Activated CD4-positive, alpha-beta T cell treated with anti-CD3 and anti-CD28 coated beads for 48 hours (primary cell): ENCODE data around the gene UNC93A.
"Not testable (repeated sequence)": the region's sequence is repeated elsewhere in the genome, so short reads cannot be mapped to it uniquely, and the experiment has no call there.

Experiments used
- DNase-seq: peaks from one replicate; pipeline ENCODE4 v3.0.0-alpha.2; 2020

UNC93A gene

GRCh38 chr6:167294651-167295494, 3.8 kb downstream of the UNC93A start:
- no peak for DNase-seq

GRCh38 chr6:167295495-167296292, 4.6 kb downstream of the UNC93A start:
- DNase-seq = no peak

- DNase-seq = no peak
Observed at GRCh38 chr6:167296293-167296690, 5.2 kb downstream of the UNC93A start.

GRCh38 chr6:167296902-167297301, 5.8 kb downstream of the UNC93A start:
- no peak for DNase-seq

- DNase-seq = no peak
Observed at GRCh38 chr6:167298127-167298526, 7.0 kb downstream of the UNC93A start.

GRCh38 chr6:167299641-167300308, 8.7 kb downstream of the UNC93A start:
- no peak for DNase-seq

- DNase-seq = no peak
Observed at GRCh38 chr6:167300902-167301777, 10.0 kb downstream of the UNC93A start.

- no peak for DNase-seq
Observed at GRCh38 chr6:167302074-167302473, 11.0 kb downstream of the UNC93A start.

GRCh38 chr6:167302796-167303195, 11.7 kb downstream of the UNC93A start:
- no peak for DNase-seq

- DNase-seq = no peak
Observed at GRCh38 chr6:167303675-167304625, 12.8 kb downstream of the UNC93A start.

- no peak for DNase-seq
Observed at GRCh38 chr6:167304912-167305311, 13.8 kb downstream of the UNC93A start.

- no peak for DNase-seq
Observed at GRCh38 chr6:167305796-167306195, 14.7 kb downstream of the UNC93A start.

- no peak for DNase-seq
Observed at GRCh38 chr6:167306401-167306998, 15.4 kb downstream of the UNC93A start.

GRCh38 chr6:167307342-167307955, 16.3 kb downstream of the UNC93A start:
- no peak for DNase-seq

GRCh38 chr6:167308207-167308606, 17.1 kb downstream of the UNC93A start:
- no peak for DNase-seq

- DNase-seq = not testable (repeated sequence)
Observed at GRCh38 chr6:167309355-167310192, 18.5 kb downstream of the UNC93A start.

- no peak for DNase-seq
Observed at GRCh38 chr6:167311286-167311685, 20.2 kb downstream of the UNC93A start.

- not testable (repeated sequence) for DNase-seq
Observed at GRCh38 chr6:167311691-167312090, 20.6 kb downstream of the UNC93A start.

GRCh38 chr6:167314180-167314821, 23.2 kb downstream of the UNC93A start:
- DNase-seq = no peak
